Activated T-helper 1 cell treated with anti-CD3 and anti-CD28 coated beads, Interleukin-2, amount 50 U/mL, for 16 hours (primary cell): ENCODE data around the gene GUCY1A2.

Experiments used
- DNase-seq, 2 donors: peaks; one replicate each; pipeline ENCODE4 v3.0.0-alpha.2; 2020; ENCODE audit warnings: low read depth in 1 of 2, low spot score in 1 of 2

Gene GUCY1A2

GRCh38 chr11:106681435-106681834 is 336.8 kb downstream of the GUCY1A2 start:
- no peak for DNase-seq

- DNase-seq = no peak
Measured at GRCh38 chr11:106679581-106679980, 338.7 kb downstream of the GUCY1A2 start.

- DNase-seq = no peak
Measured at GRCh38 chr11:106679181-106679580, 339.1 kb downstream of the GUCY1A2 start.

DNA sequence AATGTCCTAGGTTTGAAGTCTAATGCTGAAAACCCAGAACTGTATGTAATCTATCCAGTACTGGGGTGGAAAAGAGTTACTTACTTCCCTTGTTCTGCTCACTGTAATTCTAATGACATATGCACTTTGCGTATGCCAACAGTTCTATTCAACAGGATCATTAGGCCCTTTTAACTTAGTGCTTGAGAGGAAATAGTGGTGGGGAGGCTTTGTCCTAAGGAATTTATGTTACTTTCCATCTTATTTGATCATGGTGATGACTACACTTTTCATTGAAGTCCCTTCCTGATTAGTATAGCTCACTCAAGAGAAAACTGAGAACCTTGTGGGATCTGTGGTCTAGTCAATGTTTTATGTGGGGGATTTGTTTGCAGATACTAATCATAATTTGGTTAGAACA is 348.2 kb downstream of the GUCY1A2 start:
- DNase-seq = no peak

GRCh38 chr11:106668147-106668546 is 350.1 kb downstream of the GUCY1A2 start:
- no peak for DNase-seq

DNA sequence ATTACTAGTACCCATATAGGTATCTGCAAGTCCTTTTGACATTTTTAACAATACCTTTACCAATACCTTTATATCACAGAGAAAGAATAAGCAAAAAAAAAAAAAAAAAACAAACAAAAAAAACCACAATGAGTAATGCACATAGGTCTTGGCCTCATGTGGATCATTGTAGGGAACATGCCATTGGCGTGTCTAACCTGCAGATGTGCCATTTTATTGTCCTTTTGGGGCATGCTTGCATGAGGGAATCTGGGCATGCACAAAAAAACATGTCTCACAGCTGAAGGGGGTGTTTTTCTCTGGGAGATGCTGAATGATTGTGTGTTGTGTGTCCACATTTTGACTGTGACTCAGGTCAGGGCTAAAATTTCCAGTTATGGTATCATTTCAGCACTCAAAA is 361.6 kb downstream of the GUCY1A2 start:
- no peak for DNase-seq

GRCh38 chr11:106644824-106645223 is 373.5 kb downstream of the GUCY1A2 start:
- DNase-seq = no peak

DNA sequence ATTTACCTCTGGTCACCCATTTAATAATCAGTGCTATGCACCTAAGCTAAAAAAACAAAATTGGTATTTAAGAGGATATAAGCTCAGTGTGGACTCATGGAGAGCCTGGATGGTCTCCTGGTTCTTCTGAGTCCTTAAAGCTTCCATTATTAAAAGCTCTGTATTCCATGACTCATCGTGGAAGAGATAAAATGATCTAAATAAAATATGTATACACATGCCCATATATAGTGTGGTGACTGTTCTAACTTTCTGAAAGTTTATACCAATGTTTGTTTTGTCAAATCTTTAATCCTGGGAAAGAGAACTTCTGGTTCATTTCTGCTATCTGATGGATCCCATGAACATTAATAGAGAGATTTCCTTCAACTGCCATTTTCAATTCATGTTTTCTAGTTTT is 375.9 kb downstream of the GUCY1A2 start:
- DNase-seq = no peak

GRCh38 chr11:106632283-106632682 is 386.0 kb downstream of the GUCY1A2 start:
- no peak for DNase-seq

GRCh38 chr11:106627694-106628093 is 390.6 kb downstream of the GUCY1A2 start:
- no peak for DNase-seq

- no peak for DNase-seq
Measured at GRCh38 chr11:106625566-106625965, 392.7 kb downstream of the GUCY1A2 start.

GRCh38 chr11:106624377-106624776 is 393.9 kb downstream of the GUCY1A2 start:
- no peak for DNase-seq
